Inferior parietal cortex (tissue), 1 donor: ENCODE data around the gene PASK.
A peak's percentile ranks its signal among the peaks of the same experiment; 100 is the strongest.

Experiments
- DNase-seq: peaks from one replicate; pipeline ENCODE4 v3.0.0-alpha.2; 2016; ENCODE audit errors: extremely low spot score

PASK gene

DNA sequence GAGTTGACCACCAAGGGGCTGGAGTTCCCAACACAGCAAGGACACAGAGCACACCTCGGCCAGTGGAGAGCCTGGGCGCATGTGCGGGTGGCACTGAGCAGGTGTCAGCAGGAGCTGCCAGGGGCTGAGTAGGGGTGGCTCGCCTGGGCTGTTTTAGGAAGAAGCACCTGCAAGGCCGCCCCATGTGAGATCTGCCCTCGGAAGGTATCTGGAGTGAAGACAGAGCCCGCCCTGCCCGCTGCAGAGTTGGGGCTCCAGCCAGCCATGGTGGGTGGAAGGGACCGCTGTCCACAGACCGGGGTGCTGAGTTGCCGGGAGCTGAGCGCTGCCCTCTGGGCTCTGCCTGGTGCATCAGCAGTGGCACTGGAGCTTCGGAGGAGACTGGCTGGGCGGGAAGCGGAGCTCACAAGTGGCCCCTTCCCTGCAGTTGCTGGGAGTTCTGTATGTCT, 82.4 kb downstream of the PASK start:
- DNase-seq, result no peak

DNA sequence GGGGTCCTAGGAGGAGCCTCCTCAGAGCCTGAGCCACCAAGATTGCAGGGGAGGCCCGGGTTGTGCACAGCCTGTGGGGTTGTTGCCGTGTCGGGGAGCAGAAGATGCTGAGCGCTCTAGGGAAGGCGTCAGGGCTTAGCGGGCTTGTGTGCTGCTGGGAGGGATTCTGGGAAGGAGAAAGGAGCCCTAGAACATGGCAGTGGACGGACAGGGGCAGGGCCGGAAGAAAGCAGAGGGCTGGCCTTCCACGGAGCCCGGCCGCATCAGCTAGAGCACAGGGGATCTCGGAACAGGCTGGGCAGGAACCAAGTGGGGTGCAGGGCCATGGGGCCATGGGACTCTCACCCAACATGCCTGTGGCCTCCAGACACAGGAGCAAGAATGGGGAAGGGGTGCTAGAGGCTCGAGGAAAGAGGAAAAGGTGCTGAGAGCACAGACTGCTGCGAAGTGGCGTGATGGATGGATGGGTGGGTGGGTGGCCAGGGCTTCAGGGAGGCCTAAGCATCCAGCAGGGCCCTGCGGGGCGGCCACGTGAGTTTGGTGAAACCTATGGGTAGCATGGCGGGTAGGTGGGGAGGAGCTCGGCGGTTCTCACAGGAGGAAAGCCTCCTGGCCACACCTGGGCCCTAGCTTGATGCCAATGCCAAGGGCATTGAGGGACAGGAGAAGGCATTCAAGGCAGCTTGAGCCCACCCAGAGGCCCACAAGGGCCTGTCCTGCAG, 82.9 kb downstream of the PASK start:
- no peak for DNase-seq

DNA sequence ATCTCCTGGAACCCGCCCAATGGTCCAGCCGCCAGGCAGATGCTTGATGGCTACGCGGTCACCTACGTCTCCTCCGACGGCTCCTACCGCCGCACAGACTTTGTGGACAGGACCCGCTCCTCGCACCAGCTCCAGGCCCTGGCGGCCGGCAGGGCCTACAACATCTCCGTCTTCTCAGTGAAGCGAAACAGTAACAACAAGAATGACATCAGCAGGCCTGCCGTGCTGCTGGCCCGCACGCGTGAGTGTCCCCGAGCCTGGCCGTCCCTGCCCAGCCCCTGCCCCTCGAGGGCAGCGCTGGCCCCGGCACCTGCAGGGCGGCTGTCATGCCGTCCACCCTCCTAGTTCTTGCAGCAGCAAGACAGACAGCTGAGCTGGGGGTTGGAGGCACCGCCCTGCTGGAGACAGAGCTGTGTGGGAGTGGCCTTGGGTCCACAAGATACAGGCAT, 83.9 kb downstream of the PASK start:
- no peak for DNase-seq

DNA sequence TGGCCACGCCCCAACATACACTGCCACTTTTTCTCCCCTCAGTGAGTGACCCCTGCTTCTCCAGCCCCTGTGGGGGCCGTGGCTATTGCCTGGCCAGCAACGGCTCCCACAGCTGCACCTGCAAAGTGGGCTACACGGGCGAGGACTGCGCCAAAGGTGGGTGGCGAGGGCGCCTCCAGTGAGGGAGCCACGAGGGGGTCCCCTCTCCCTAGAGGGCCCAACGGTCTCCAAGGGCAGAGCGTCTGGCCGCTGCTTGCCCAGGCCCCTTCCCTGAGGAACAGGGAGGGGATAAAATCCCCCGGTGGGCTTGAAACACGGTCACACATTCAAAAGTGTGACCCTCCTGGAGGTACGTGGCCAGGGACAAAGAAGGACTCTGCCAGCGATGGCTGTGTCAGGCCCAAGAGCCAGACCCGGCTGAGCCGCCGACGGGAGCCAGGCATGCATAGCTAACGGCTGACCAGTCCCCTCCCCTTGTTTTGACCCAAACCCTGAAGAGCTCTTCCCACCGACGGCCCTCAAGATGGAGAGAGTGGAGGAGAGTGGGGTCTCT, 84.4 kb downstream of the PASK start:
- no peak for DNase-seq

DNA sequence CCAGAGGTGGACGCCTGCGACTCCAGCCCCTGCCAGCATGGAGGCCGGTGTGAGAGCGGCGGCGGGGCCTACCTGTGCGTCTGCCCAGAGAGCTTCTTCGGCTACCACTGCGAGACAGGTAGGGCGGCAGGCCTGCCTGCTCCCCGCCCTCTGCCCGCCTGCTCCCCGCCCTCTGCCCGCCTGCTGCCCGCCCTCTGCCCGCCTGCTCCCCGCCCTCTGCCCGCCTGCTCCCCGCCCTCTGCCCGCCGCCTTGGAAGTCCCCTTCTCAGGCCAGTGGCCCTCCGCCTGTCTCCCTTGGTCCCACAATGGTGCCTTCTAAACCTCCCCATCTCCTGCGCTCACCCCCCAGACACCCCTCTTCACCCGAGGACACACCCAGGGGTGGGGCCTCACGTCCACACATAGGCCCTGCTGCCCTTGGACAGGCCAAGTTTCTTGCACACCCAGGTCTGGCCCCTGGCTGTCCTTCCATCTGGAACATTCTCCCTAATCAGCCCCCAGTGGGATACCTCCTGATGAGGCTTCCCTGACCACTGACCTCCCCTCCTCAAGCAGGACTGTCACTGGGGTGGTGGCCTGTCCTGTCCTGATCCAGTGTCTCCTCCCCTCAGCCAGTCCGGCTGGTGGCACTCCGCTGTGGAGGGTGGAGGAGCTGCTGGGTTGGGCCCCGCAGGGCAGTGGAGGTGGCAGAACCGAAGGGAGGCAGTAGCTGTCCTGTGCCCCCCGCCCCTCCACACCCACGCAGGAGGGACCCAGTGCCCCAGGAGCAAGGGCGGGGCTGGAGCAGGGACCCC, 85.1 kb downstream of the PASK start:
- DNase-seq, result no peak

DNA sequence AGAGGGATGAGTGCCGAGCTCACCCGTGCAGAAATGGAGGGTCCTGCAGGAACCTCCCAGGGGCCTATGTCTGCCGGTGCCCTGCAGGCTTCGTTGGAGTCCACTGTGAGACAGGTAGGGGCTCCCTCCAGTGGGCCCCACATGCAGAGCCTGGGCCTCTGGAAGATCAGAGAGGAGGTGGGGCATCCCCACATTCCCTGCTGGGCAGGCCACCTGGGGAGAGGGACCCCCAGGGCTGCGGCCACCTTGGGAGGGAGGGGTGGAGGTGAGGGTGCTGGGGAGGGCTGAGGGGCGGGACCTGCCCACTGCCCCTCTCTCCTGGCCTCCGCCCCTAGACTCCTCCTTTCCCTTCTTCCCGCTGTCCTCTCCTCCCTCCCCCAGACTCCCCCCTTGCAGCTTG, 85.7 kb downstream of the PASK start:
- no peak for DNase-seq

DNA sequence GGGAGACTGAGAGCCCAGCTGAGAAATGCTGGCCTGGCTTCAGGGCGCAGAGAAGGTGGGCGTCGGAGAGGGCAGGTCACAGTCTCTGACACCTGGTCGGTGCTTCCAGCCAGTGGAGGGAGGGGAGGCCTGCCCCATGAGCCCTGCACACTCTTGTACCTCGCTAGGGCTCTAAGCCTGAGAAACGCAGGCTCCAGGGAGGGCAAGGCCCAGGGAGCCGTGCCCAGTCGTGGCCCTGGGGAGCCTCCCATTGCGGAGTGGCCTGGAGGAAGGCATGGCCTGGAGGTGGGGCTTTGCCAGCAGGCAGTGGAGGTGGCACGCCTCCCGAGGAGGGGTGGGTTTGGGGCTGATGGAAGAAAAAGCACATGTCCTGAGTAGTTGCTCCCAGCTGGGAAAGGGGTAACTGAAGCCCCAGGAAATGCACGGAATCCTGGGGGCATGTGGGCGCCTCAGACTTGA, 86.2 kb downstream of the PASK start:
- no peak for DNase-seq

DNA sequence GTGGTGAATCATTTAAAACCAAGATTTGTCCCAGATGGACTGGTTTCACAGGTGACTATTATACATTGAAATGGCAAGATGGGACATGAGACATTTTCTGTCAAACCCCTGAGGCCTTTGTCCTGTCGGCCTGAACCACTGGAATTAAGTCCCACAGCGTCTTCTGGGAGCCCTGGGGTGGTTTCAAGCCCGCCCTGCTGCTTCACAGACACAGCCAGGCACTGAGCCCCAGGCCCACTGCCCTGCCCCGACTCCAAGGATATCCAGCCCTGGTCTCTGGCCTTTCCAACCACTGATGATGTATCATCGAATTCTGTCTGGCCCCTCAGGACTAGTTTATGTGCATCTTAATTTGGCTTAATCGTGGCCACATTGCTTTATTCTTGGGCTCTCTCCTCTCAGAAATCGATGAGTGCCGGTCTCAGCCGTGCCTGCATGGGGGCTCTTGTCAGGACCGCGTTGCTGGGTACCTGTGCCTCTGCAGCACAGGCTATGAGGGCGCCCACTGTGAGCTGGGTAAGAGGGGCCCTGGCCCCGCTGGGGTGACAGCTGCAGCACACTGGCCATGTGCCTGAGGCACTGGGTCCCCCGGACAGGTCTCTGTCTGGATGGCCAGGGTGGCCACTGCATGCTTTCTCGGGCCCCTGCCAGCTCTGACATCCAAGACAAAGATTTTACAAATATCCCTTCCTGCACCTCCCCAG, 86.7 kb downstream of the PASK start:
- no peak for DNase-seq

DNA sequence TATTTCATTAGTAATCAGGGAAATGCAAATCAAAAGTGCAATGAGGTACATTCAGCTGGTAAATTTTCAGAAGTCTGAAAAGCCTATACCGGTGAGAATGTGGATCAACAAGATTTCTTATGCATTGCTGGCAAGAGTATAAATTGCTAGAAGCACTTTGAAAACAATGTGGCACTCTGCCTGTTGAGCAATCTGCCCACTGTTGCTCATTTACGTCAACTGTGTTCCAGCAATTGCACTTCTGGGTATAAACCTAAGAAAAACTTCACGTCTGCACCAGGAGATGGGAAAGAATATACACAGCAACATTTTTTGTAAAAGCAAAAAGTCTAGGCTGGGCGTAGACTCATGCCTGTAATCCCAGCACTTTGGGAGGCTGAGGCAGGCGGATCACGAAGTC, 88.0 kb downstream of the PASK start:
- peak; percentile 29 for DNase-seq
